Glutamatergic neuron (in vitro differentiated cells): Measurements from ENCODE around the gene SNAI3. TPM values are rescaled to one million over a fixed set of nuclear protein-coding genes. Genes with fewer than 3 reads are reported as not detected.

Experiments used
- DNase-seq: peaks from one replicate; pipeline ENCODE4 v3.0.0; 2022
- H3K27ac Mint-ChIP-seq: one replicate; pipeline ENCODE4 v1.8.0; 2020; ENCODE audit warnings: mild to moderate bottlenecking, mixed read lengths, inconsistent platforms; ENCODE audit not compliant: unreplicated experiment
- H3K27me3 Mint-ChIP-seq: one replicate; pipeline ENCODE4 v1.8.0; 2020; ENCODE audit warnings: mild to moderate bottlenecking, moderate library complexity, mixed read lengths, inconsistent platforms; ENCODE audit not compliant: unreplicated experiment
- H3K36me3 Mint-ChIP-seq: one replicate; pipeline ENCODE4 v1.8.0; 2020; ENCODE audit warnings: mild to moderate bottlenecking, mixed read lengths, inconsistent platforms; ENCODE audit not compliant: unreplicated experiment
- H3K4me1 Mint-ChIP-seq: one replicate; pipeline ENCODE4 v1.8.0; 2020; ENCODE audit warnings: mild to moderate bottlenecking, low read depth, mixed read lengths, inconsistent platforms; ENCODE audit not compliant: unreplicated experiment
- H3K4me3 Mint-ChIP-seq: one replicate; pipeline ENCODE4 v1.8.0; 2020; ENCODE audit warnings: mild to moderate bottlenecking, mixed read lengths, inconsistent platforms; ENCODE audit not compliant: unreplicated experiment
- H3K9me3 Mint-ChIP-seq: one replicate; pipeline ENCODE4 v1.8.0; 2020; ENCODE audit warnings: mild to moderate bottlenecking, moderate library complexity, mixed read lengths, inconsistent platforms; ENCODE audit not compliant: unreplicated experiment
- CTCF ChIP-seq: fragments of 200-600 bp; sonication (generic); IDR thresholded peaks from one replicate; pipeline ENCODE4 v1.5.0; 2021; ENCODE audit not compliant: partially characterized antibody, unreplicated experiment
- total RNA-seq: library from RNA; stranded (reverse); fragmentation: NEBNext Ultra II Directional; extraction: Animal tissue kit (Norgen Biotek cat#: 25700); gene quantifications from one replicate; pipeline ENCODE4 v1.2.1, GENCODE V29; 2021; ENCODE audit not compliant: unreplicated experiment

Gene SNAI3
- total RNA-seq, 1 donor from 2014 or later = not detected

- no peak for DNase-seq
- H3K27me3 Mint-ChIP-seq = peaks cover 3% of the 10 kb centered on the region
- TF ChIP-seq CTCF = no peak
- H3K36me3 Mint-ChIP-seq = no peaks in the 10 kb centered on the region
- no peak overlapping the region for H3K27ac Mint-ChIP-seq
- peaks cover 4% of the 10 kb centered on the region for H3K9me3 Mint-ChIP-seq
- peaks cover under 1% of the 10 kb centered on the region for H3K4me1 Mint-ChIP-seq
- no peak overlapping the region for H3K4me3 Mint-ChIP-seq
Observed at GRCh38 chr16:88701581-88702370, 15.5 kb upstream of the SNAI3 start.

- Mint-ChIP-seq H3K27me3 (peaks cover 3% of the 10 kb centered on the region), H3K4me1 (no peaks in the 10 kb centered on the region), H3K27ac (no peak overlapping the region), H3K4me3 (no peak overlapping the region), H3K36me3 (no peaks in the 10 kb centered on the region), H3K9me3 (peaks cover 4% of the 10 kb centered on the region)
- TF ChIP-seq CTCF = no peak
- DNase-seq = no peak
Observed at GRCh38 chr16:88700636-88701482, 14.6 kb upstream of the SNAI3 start.

- Mint-ChIP-seq H3K4me3 (no peak overlapping the region), H3K27me3 (peaks cover under 1% of the 10 kb centered on the region), H3K9me3 (peaks cover 2% of the 10 kb centered on the region), H3K36me3 (no peaks in the 10 kb centered on the region), H3K27ac (no peak overlapping the region), H3K4me1 (no peaks in the 10 kb centered on the region)
- no peak for DNase-seq
- no peak for TF ChIP-seq CTCF
Observed at GRCh38 chr16:88700322-88700635, 14.0 kb upstream of the SNAI3 start.

- Mint-ChIP-seq H3K27me3 (no peaks in the 10 kb centered on the region), H3K27ac (no peak overlapping the region), H3K4me3 (no peak overlapping the region), H3K9me3 (peaks cover under 1% of the 10 kb centered on the region), H3K4me1 (no peaks in the 10 kb centered on the region), H3K36me3 (no peaks in the 10 kb centered on the region)
- TF ChIP-seq CTCF = no peak
- DNase-seq = no peak
Observed at GRCh38 chr16:88699180-88699579, 12.9 kb upstream of the SNAI3 start.

DNA sequence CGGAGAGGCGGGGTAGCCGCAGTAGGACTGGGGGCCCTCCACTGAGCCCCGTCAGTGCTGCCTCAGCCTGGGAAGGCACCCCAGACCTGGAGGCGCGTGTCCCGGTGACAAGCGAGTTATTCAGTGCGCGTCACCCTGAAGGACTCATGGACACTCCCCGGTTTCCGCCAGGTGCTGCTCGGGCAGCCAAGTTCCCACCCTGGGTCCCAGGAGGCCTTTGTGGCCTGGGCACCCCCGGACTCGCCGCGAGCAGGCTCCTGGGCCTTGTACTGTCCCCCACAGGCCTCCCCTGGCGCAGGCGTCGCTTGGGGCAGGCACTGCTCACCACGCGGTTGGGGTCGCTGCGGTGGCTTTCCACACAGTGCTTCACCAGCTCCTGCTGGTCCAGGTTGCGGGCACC is 12.3 kb upstream of the SNAI3 start:
- H3K36me3 Mint-ChIP-seq = no peaks in the 10 kb centered on the region
- no peaks in the 10 kb centered on the region for H3K4me1 Mint-ChIP-seq
- no peak for TF ChIP-seq CTCF
- no peak for DNase-seq
- H3K9me3 Mint-ChIP-seq = no peaks in the 10 kb centered on the region
- H3K27me3 Mint-ChIP-seq = no peaks in the 10 kb centered on the region
- H3K4me3 Mint-ChIP-seq = no peak overlapping the region
- H3K27ac Mint-ChIP-seq = no peak overlapping the region
